ENCODE results near the gene PDE11A.

PDE11A gene

GRCh38 chr2:177771191-177771590 is 301.4 kb downstream of the PDE11A start:
- Mint-ChIP-seq H3K4me3 (no peak overlapping the region), H3K27ac (no peak overlapping the region), H3K36me3 (no peaks in the 10 kb centered on the region), H3K9me3 (no peaks in the 10 kb centered on the region), H3K27me3 (peaks cover 1% of the 10 kb centered on the region), H3K4me1 (peaks cover 13% of the 10 kb centered on the region)

GRCh38 chr2:177767768-177768167 is 304.8 kb downstream of the PDE11A start:
- H3K9me3 Mint-ChIP-seq = no peaks in the 10 kb centered on the region
- no peak overlapping the region for H3K4me3 Mint-ChIP-seq
- H3K27me3 Mint-ChIP-seq = peaks cover 1% of the 10 kb centered on the region
- H3K4me1 Mint-ChIP-seq = peaks cover 16% of the 10 kb centered on the region
- no peak overlapping the region for H3K27ac Mint-ChIP-seq
- H3K36me3 Mint-ChIP-seq = no peaks in the 10 kb centered on the region

GRCh38 chr2:177765698-177766097 is 306.9 kb downstream of the PDE11A start:
- Mint-ChIP-seq H3K4me1 (peaks cover 10% of the 10 kb centered on the region), H3K9me3 (no peaks in the 10 kb centered on the region), H3K4me3 (no peak overlapping the region), H3K27ac (no peak overlapping the region), H3K27me3 (peaks cover 7% of the 10 kb centered on the region), H3K36me3 (no peaks in the 10 kb centered on the region)

DNA sequence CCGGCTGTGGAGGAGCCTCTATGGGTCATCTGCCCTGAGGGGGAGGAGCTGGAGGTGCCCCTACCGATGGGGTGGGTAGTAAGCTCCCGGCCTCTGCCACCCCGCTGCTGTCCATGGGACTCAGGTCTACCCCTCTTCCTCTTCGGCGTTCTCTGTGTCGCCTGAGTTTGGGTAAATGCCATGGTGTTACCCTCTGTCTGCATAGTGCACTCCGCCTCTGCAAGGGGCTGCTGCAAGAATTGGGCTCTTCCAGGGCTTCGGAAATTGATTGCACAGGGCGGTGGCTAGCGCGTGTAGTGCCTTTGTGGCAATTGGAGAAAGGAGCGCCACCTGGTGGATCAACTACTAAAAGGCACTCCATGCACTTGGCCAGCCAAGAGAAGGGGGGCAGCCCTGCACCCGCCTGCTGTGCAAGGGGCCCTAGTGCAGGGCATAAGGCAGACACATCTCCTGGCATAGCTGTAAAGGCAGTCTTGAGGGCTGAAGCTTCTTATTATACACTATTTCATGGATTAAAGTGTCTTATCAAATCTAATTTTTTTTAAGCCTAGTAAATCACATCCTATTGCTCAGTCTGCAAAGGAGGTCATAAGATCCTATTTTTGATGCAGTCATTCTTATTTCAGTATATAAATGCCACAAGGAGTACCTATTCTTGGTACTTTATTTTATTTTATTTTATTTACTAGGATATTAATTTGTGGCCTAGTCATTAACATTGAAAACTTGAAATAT is 308.9 kb downstream of the PDE11A start:
- peaks cover 7% of the 10 kb centered on the region for H3K27me3 Mint-ChIP-seq
- no peaks in the 10 kb centered on the region for H3K9me3 Mint-ChIP-seq
- no peaks in the 10 kb centered on the region for H3K36me3 Mint-ChIP-seq
- H3K4me1 Mint-ChIP-seq = peaks cover 10% of the 10 kb centered on the region
- no peak overlapping the region for H3K27ac Mint-ChIP-seq
- no peak overlapping the region for H3K4me3 Mint-ChIP-seq

DNA sequence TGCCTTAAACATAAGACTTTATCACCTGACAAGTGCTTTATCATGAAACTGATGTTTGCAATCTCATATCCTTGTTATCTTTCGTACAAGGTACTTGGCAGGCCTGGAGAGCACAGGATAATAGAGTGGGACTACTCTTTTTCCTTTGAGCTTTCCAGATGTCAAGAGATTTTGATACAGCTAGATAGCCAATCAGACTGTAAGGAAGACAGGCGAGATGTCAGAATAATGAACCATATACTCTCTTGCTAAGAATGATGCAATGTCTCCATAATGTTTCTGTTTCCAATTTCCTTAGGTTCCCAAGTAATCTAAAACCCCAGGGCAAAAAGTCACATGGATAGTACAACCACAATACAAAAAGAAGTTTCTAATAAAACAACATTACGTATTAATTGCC is 313.1 kb downstream of the PDE11A start:
- no peaks in the 10 kb centered on the region for H3K36me3 Mint-ChIP-seq
- no peak overlapping the region for H3K4me3 Mint-ChIP-seq
- peaks cover 10% of the 10 kb centered on the region for H3K27me3 Mint-ChIP-seq
- no peaks in the 10 kb centered on the region for H3K9me3 Mint-ChIP-seq
- no peak overlapping the region for H3K27ac Mint-ChIP-seq
- peaks cover 3% of the 10 kb centered on the region for H3K4me1 Mint-ChIP-seq

DNA sequence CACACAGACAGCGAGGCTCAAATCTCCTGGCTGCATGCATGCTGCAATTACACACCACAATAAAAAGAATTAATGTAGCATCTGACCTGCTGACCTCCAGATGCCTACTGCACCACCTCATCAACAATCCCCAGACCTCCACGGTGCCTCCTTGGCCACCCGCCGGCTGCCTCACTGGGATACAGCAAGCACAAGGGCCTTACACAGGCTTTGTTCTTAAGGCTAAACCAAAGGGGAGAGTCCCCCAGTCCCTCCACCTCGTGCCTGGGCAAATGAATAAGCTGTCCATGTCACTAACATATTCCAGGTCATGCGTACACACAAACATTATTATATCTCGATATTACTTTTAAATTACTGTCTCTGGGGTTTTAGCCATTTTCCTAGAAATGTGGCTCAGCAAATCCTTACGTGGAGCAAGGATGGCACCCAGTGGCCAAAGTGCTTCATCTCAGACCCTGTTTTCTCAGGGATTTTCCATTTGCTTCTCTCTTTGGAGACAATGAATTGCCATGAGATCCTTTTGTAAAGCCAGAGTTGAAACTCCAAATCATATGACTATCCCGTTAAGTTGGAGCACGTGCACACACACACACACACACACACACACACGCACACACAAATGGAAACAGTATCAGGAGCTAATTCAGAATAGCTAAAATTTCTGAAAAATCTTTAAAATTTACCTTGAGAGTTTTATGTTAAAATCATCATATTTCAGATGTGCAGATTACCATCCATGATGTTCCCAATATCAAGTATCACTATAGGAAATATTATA is 313.8 kb downstream of the PDE11A start:
- no peaks in the 10 kb centered on the region for H3K9me3 Mint-ChIP-seq

DNA sequence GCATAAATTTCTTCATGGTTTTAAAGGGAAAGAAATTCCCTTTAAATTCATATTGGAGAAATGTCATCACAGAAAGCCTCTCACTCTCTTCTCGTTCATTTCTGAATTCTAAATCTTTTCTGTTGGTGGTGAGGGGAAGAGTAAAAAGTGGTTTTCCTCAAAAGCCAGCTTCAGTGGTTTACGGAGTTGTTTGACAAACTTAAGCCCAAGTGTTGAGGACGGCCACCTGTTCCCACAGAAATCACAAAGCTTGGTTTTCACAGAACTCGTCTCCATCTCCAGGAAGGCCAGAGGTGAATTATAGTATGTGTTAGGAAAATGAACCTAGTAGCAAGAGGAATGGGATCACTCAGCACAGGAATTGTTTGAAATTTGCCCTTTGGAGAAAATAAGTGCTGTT is 316.2 kb downstream of the PDE11A start:
- H3K9me3 Mint-ChIP-seq = no peaks in the 10 kb centered on the region
- H3K4me1 Mint-ChIP-seq = no peaks in the 10 kb centered on the region
- no peak overlapping the region for H3K27ac Mint-ChIP-seq
- H3K4me3 Mint-ChIP-seq = no peak overlapping the region
- H3K36me3 Mint-ChIP-seq = no peaks in the 10 kb centered on the region
- peaks cover 6% of the 10 kb centered on the region for H3K27me3 Mint-ChIP-seq

More for the DNA sequence above, 313.8 kb downstream of the PDE11A start:
- Mint-ChIP-seq H3K4me1 (peaks cover 3% of the 10 kb centered on the region), H3K27ac (no peak overlapping the region), H3K4me3 (no peak overlapping the region), H3K27me3 (peaks cover 10% of the 10 kb centered on the region), H3K36me3 (no peaks in the 10 kb centered on the region)

GRCh38 chr2:177754492-177754873 is 318.1 kb downstream of the PDE11A start:
- Mint-ChIP-seq H3K4me1 (no peaks in the 10 kb centered on the region), H3K36me3 (no peaks in the 10 kb centered on the region), H3K4me3 (no peak overlapping the region), H3K27me3 (peaks cover 3% of the 10 kb centered on the region), H3K27ac (no peak overlapping the region), H3K9me3 (no peaks in the 10 kb centered on the region)

DNA sequence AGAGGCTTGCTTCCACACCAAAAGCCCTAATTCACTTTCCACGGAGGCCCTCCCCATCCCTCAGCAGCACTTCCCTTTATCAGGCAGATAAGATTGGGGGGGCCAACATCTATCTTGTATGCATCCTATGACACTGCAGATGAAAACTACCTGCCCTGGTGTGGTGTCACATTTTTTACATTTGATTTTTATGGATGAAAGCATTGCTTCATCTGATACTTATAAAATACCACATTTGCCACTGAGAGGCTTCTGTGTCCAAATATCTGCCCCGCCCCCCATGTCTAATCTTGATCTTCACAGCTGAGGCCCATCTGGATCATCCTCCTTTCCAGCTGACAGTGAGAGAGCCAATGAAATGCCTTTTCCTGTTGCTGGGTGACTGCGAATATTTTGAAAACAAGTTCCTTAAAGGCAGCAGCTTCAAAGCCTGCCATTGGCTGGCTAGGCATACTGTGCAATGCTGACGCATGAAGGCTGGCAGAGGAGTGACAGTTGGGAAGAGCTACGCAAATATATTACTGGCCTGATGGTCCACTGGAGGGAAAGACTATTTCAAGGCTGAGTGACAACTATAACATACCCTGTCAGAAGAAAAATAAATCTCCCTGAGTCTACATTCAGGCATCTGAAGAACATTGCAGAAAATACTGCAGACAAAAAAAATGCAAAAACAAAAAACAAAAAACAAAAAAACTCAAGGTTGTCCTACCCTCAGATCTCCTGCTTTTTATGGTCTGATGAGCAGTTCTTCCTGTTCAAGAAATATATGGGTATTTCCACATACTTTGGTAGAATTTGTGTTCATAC is 318.7 kb downstream of the PDE11A start:
- Mint-ChIP-seq H3K9me3 (no peaks in the 10 kb centered on the region), H3K27me3 (peaks cover 3% of the 10 kb centered on the region), H3K27ac (no peak overlapping the region), H3K4me1 (no peaks in the 10 kb centered on the region), H3K4me3 (no peak overlapping the region), H3K36me3 (no peaks in the 10 kb centered on the region)

GRCh38 chr2:177748360-177748759 is 324.2 kb downstream of the PDE11A start:
- Mint-ChIP-seq H3K27me3 (no peaks in the 10 kb centered on the region), H3K27ac (no peak overlapping the region), H3K9me3 (no peaks in the 10 kb centered on the region), H3K4me1 (no peaks in the 10 kb centered on the region), H3K36me3 (no peaks in the 10 kb centered on the region), H3K4me3 (no peak overlapping the region)

- Mint-ChIP-seq H3K27ac (no peak overlapping the region), H3K4me3 (no peak overlapping the region), H3K27me3 (peaks cover 2% of the 10 kb centered on the region), H3K9me3 (no peaks in the 10 kb centered on the region), H3K4me1 (no peaks in the 10 kb centered on the region), H3K36me3 (no peaks in the 10 kb centered on the region)
Measured at GRCh38 chr2:177747384-177747783, 325.2 kb downstream of the PDE11A start.

- H3K27ac Mint-ChIP-seq = no peak overlapping the region
- no peak overlapping the region for H3K4me3 Mint-ChIP-seq
- no peaks in the 10 kb centered on the region for H3K4me1 Mint-ChIP-seq
- H3K27me3 Mint-ChIP-seq = peaks cover 2% of the 10 kb centered on the region
- no peaks in the 10 kb centered on the region for H3K9me3 Mint-ChIP-seq
- H3K36me3 Mint-ChIP-seq = no peaks in the 10 kb centered on the region
Measured at GRCh38 chr2:177746358-177746757, 326.2 kb downstream of the PDE11A start.

DNA sequence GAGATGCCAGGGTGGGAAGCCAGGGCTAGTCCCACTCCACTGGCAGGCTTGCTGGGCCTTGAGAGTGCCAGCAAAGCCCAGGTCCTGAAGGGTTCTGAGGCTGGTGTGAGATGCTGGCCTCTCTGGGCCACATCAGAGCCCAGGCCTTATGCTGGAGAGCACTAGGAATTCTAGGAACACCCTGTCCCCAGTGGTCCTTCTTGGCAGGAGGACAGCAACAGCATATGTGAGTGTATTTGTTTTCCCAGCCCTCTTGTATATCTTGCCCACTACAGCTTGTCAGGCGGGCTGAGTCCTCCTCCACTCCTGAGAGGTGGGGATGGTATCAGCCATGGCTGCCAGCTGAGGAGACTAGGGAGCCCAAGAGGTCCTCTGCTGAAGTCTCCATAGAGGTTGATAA is 327.0 kb downstream of the PDE11A start:
- no peaks in the 10 kb centered on the region for H3K36me3 Mint-ChIP-seq
- H3K27me3 Mint-ChIP-seq = peaks cover 2% of the 10 kb centered on the region
- H3K4me3 Mint-ChIP-seq = no peak overlapping the region
- no peaks in the 10 kb centered on the region for H3K9me3 Mint-ChIP-seq
- no peak overlapping the region for H3K27ac Mint-ChIP-seq
- no peaks in the 10 kb centered on the region for H3K4me1 Mint-ChIP-seq

DNA sequence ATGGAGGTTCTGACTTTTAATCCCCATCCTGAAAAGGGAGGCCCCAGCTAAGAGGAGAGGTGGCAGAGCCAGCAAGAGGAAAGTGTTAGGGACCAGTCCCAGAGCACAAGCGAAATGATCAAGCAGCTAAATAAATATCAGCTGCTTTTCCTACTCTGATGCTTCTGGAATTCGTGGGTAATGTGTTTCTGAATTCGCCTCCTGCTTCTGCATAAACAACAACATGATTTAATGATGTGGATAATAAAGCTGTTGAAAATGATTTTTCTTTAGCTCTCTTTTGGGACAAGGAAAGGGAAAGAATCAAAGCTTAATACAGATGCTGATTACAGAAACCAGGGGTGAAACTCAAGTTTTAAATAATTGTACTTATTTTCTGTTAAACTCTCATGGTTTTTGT is 329.7 kb downstream of the PDE11A start:
- H3K4me3 Mint-ChIP-seq = no peak overlapping the region
- peaks cover 2% of the 10 kb centered on the region for H3K27me3 Mint-ChIP-seq
- H3K36me3 Mint-ChIP-seq = no peaks in the 10 kb centered on the region
- no peaks in the 10 kb centered on the region for H3K4me1 Mint-ChIP-seq
- no peaks in the 10 kb centered on the region for H3K9me3 Mint-ChIP-seq
- no peak overlapping the region for H3K27ac Mint-ChIP-seq

DNA sequence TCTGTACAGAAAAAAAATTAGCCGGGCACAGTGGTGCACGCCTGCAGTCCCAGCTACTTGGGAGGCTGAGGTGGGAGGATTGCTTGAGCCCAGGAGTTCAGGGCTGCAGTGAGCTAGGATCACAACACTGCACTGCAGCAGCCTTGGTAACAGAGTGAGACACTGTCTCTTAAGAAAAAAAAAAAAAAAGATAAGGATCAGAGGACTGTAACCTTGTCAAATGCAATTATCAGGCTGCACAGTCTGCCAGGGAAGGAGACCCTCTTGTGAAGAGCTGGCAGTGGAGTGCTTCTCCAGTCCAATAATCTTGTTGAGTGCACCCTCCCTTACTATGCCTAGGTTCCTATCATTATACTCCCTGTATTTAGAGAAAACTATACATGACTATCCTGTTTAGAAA is 330.7 kb downstream of the PDE11A start:
- Mint-ChIP-seq H3K9me3 (no peaks in the 10 kb centered on the region), H3K4me1 (no peaks in the 10 kb centered on the region), H3K27ac (no peak overlapping the region)

DNA sequence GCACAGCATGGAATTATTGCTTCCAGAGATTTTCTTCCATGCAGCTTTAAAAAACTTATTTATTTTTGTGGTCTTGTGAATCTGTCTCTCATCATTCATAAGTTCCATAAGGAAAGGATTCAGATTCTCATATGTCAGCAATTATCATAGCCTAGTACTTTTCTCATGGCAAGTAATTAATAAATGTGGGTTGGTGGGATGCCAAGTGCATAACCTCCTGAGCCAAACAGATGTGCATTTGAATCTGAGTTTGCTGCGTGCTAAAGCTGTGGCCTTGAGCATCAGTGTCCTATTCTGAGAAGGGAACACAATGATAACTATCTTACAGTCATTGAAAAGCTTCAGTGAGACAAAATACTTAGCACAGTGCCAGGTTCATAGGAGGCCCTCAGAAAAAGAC is 331.9 kb downstream of the PDE11A start:
- peaks cover 2% of the 10 kb centered on the region for H3K27me3 Mint-ChIP-seq

More for the DNA sequence above, 330.7 kb downstream of the PDE11A start:
- Mint-ChIP-seq H3K27me3 (peaks cover 2% of the 10 kb centered on the region), H3K4me3 (no peak overlapping the region), H3K36me3 (no peaks in the 10 kb centered on the region)

More for the DNA sequence above, 331.9 kb downstream of the PDE11A start:
- no peaks in the 10 kb centered on the region for H3K36me3 Mint-ChIP-seq
- no peak overlapping the region for H3K4me3 Mint-ChIP-seq
- H3K4me1 Mint-ChIP-seq = no peaks in the 10 kb centered on the region
- H3K27ac Mint-ChIP-seq = no peak overlapping the region
- H3K9me3 Mint-ChIP-seq = no peaks in the 10 kb centered on the region
